Neural cell (in vitro differentiated cells): ENCODE results near the gene CLEC3B.

Source experiments
- EZH2 ChIP-seq: fragments of 200-600, 300-800 bp; shearing (Covaris generic), sonication (generic); IDR thresholded peaks from 2 replicates; pipeline ENCODE4 v1.6.1; 2014; ENCODE audit warnings: antibody characterized with exemption, low read length, borderline replicate concordance, mild to moderate bottlenecking; ENCODE audit not compliant: insufficient read depth, poor library complexity, severe bottlenecking
- POLR2AphosphoS5 ChIP-seq: IDR thresholded peaks from 2 replicates; pipeline ENCODE4 v1.6.1; 2012
- REST ChIP-seq: IDR thresholded peaks from 2 replicates; pipeline ENCODE4 v1.6.1; 2012; ENCODE audit warnings: borderline replicate concordance
- TAF1 ChIP-seq: IDR thresholded peaks from 2 replicates; pipeline ENCODE4 v1.6.1; 2012; ENCODE audit warnings: low read depth
- TF ChIP-seq, protein P1 (sequence below): fragments of 450-650 bp; IDR thresholded peaks from 2 replicates; pipeline ENCODE4 v1.5.1; 2014; ENCODE audit warnings: antibody characterized with exemption, mild to moderate bottlenecking, moderate library complexity; ENCODE audit not compliant: poor library complexity, severe bottlenecking

GRCh38 chr3:45065373-45065720 is 39.2 kb downstream of the CLEC3B start:
- TF ChIP-seq, protein P1, sequence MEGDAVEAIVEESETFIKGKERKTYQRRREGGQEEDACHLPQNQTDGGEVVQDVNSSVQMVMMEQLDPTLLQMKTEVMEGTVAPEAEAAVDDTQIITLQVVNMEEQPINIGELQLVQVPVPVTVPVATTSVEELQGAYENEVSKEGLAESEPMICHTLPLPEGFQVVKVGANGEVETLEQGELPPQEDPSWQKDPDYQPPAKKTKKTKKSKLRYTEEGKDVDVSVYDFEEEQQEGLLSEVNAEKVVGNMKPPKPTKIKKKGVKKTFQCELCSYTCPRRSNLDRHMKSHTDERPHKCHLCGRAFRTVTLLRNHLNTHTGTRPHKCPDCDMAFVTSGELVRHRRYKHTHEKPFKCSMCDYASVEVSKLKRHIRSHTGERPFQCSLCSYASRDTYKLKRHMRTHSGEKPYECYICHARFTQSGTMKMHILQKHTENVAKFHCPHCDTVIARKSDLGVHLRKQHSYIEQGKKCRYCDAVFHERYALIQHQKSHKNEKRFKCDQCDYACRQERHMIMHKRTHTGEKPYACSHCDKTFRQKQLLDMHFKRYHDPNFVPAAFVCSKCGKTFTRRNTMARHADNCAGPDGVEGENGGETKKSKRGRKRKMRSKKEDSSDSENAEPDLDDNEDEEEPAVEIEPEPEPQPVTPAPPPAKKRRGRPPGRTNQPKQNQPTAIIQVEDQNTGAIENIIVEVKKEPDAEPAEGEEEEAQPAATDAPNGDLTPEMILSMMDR = no peak
- TF ChIP-seq POLR2AphosphoS5 = no peak
- TF ChIP-seq TAF1 = no peak
- TF ChIP-seq EZH2 = no peak
- TF ChIP-seq REST = no peak
